HepG2 (cell line): ENCODE measurements around the gene COG4. TPM values are rescaled to one million over a fixed set of nuclear protein-coding genes. Genes with fewer than 3 reads are reported as not detected.

ENCODE experiments used
- ATF7 ChIP-seq, 2 experiments: fragments of 450-650 bp in 1 of 2; sonication (generic) in 1 of 2; formaldehyde crosslinking in 1 of 2; IDR thresholded peaks; 2 replicates each; pipeline versions ENCODE4 v1.4.0 to v1.6.1; 2016 to 2020; ENCODE audit warnings: antibody characterized with exemption in 1 of 2, mild to moderate bottlenecking in 1 of 2, missing genetic modification reagents in 1 of 2
- BHLHE40 ChIP-seq: IDR thresholded peaks from 2 replicates; pipeline ENCODE4 v1.6.1; 2011; ENCODE audit warnings: low read length, improper control_type of control experiment
- CREB1 ChIP-seq, 2 experiments: fragments of 450-650 bp in 1 of 2; IDR thresholded peaks; 2 replicates each; pipeline ENCODE4 v1.6.1; 2016 to 2017; ENCODE audit warnings: control low read depth in 1 of 2, mild to moderate bottlenecking in 1 of 2, missing compliant biosample characterization in 1 of 2, missing genetic modification characterization in 1 of 2
- HNRNPL ChIP-seq: fragments of 200-400 bp; formaldehyde crosslinking; IDR thresholded peaks from 2 replicates; pipeline ENCODE4 v1.6.1; 2017; ENCODE audit warnings: mild to moderate bottlenecking, low read depth, low read length
- HOMEZ ChIP-seq: IDR thresholded peaks from 2 replicates; pipeline ENCODE4 v1.6.1; 2016; ENCODE audit warnings: low read depth
- REL ChIP-seq: sonication (generic); formaldehyde crosslinking; conservative IDR thresholded peaks from 2 replicates; pipeline ENCODE4 v1.8.0; 2022; ENCODE audit warnings: mild to moderate bottlenecking, missing genetic modification reagents, moderate library complexity
- SKI ChIP-seq: fragments of 450-650 bp; IDR thresholded peaks from one replicate; pipeline ENCODE4 v1.6.1; 2018; ENCODE audit warnings: mild to moderate bottlenecking; ENCODE audit not compliant: partially characterized antibody
- SPEN ChIP-seq: sonication (generic); formaldehyde crosslinking; IDR thresholded peaks from 2 replicates; pipeline ENCODE4 v1.5.1; 2020; ENCODE audit warnings: low read depth, mild to moderate bottlenecking, missing genetic modification reagents
- ZBTB34 ChIP-seq: sonication (generic); formaldehyde crosslinking; IDR thresholded peaks from 2 replicates; pipeline ENCODE4 v1.8.0; 2022; ENCODE audit warnings: mild to moderate bottlenecking, missing genetic modification reagents
- ZNF225 ChIP-seq: sonication (generic); formaldehyde crosslinking; IDR thresholded peaks from 2 replicates; pipeline ENCODE4 v1.4.0; 2020; ENCODE audit warnings: mild to moderate bottlenecking, missing genetic modification reagents
- ZNF253 ChIP-seq: sonication (generic); formaldehyde crosslinking; IDR thresholded peaks from 2 replicates; pipeline ENCODE4 v1.8.0; 2022; ENCODE audit warnings: mild to moderate bottlenecking, missing genetic modification reagents, borderline replicate concordance
- ZNF335 ChIP-seq: sonication (generic); formaldehyde crosslinking; IDR thresholded peaks from 2 replicates; pipeline ENCODE4 v1.4.0; 2020; ENCODE audit warnings: missing genetic modification reagents
- ZNF446 ChIP-seq: sonication (generic); formaldehyde crosslinking; IDR thresholded peaks from 2 replicates; pipeline ENCODE4 v1.5.0; 2020; ENCODE audit warnings: mild to moderate bottlenecking, missing genetic modification reagents
- ZNF562 ChIP-seq: sonication (generic); formaldehyde crosslinking; IDR thresholded peaks from 2 replicates; pipeline ENCODE4 v1.8.0; 2022; ENCODE audit warnings: missing genetic modification reagents, borderline replicate concordance
- ZNF839 ChIP-seq: sonication (generic); formaldehyde crosslinking; IDR thresholded peaks from 2 replicates; pipeline ENCODE4 v1.4.0; 2020; ENCODE audit warnings: missing genetic modification reagents, mild to moderate bottlenecking, borderline replicate concordance
- ZSCAN29 ChIP-seq: sonication (generic); formaldehyde crosslinking; conservative IDR thresholded peaks from 2 replicates; pipeline ENCODE4 v1.4.0; 2020; ENCODE audit warnings: mild to moderate bottlenecking, missing genetic modification reagents
- ZSCAN30 ChIP-seq: sonication (generic); formaldehyde crosslinking; IDR thresholded peaks from 2 replicates; pipeline ENCODE4 v1.5.0; 2020; ENCODE audit warnings: mild to moderate bottlenecking, missing genetic modification reagents
- ZZZ3 ChIP-seq: sonication (generic); formaldehyde crosslinking; IDR thresholded peaks from 2 replicates; pipeline ENCODE4 v1.4.0; 2020; ENCODE audit warnings: missing genetic modification reagents, mild to moderate bottlenecking, borderline replicate concordance
- polyA plus RNA-seq, 8 experiments: library from polyadenylated mRNA; depleted of rRNA in 3 of 8; stranded (reverse) in 7 of 8; unstranded in 1 of 8; fragments of >200 nt; fragmentation: Illumina TruSeq in 4 of 8; extraction: Trizol in 4 of 8; gene quantifications; 2 replicates each; pipeline versions ENCODE4 v1.2.1 to v1.2.3, GENCODE V29; 2011 to 2016; ENCODE audit warnings: low read depth in 4 of 8, missing spikeins in 1 of 8, mixed read lengths in 1 of 8; ENCODE audit not compliant: insufficient read depth in 1 of 8
- total RNA-seq, 5 experiments: library from RNA; depleted of rRNA; stranded (reverse); fragments of >200 nt; fragmentation: Illumina TruSeq; extraction: Trizol; gene quantifications; 2 replicates each; pipeline ENCODE4 v1.2.3, GENCODE V29; 2016; ENCODE audit warnings: low read depth in 1 of 5
- TF ChIP-seq, protein P1 (sequence below): sonication (generic); formaldehyde crosslinking; IDR thresholded peaks from 2 replicates; pipeline ENCODE4 v1.4.0; 2020; ENCODE audit warnings: missing genetic modification reagents

COG4 gene
- total and polyA plus RNA-seq, 2 of the 13 experiments (the other 11 are each of a cell fraction or from before 2014, with no cell fraction given) = 51.1 to 73.8 TPM

- TF ChIP-seq SPEN (CRISPR knock-in tag) (0 out of 2 replicates have a peak, but pooled peaks have one; percentile 17), CREB1 (IDR thresholded peaks at IDR 0.05) (no peak), CREB1 (CRISPR knock-in tag; IDR thresholded peaks at IDR 0.05) (peak; percentile 53; the same call in 1 of the 2 replicates), BHLHE40 (0 out of 2 replicates have a peak, but pooled peaks have one; percentile 4), ZNF839 (CRISPR knock-in tag) (no peak), ZBTB34 (CRISPR knock-in tag) (0 out of 2 replicates have a peak, but pooled peaks have one; percentile 32), HNRNPL (no peak), ZSCAN29 (CRISPR knock-in tag) (no peak; the same call in 1 of the 2 replicates), ATF7 (IDR thresholded peaks at IDR 0.05) (no peak), ATF7 (CRISPR knock-in tag; IDR thresholded peaks at IDR 0.05) (no peak), HOMEZ (CRISPR knock-in tag) (no peak), ZZZ3 (0 out of 2 replicates have a peak, but pooled peaks have one; percentile 44), ZSCAN30 (CRISPR knock-in tag) (0 out of 2 replicates have a peak, but pooled peaks have one; percentile 29), ZNF225 (CRISPR knock-in tag) (no peak), SKI (no peak), REL (CRISPR knock-in tag) (no peak; the same call in 1 of the 2 replicates), ZNF446 (no peak), ZNF562 (no peak), ZNF253 (CRISPR knock-in tag) (no peak), ZNF335 (CRISPR knock-in tag) (peak; percentile 100)
- TF ChIP-seq, protein P1, sequence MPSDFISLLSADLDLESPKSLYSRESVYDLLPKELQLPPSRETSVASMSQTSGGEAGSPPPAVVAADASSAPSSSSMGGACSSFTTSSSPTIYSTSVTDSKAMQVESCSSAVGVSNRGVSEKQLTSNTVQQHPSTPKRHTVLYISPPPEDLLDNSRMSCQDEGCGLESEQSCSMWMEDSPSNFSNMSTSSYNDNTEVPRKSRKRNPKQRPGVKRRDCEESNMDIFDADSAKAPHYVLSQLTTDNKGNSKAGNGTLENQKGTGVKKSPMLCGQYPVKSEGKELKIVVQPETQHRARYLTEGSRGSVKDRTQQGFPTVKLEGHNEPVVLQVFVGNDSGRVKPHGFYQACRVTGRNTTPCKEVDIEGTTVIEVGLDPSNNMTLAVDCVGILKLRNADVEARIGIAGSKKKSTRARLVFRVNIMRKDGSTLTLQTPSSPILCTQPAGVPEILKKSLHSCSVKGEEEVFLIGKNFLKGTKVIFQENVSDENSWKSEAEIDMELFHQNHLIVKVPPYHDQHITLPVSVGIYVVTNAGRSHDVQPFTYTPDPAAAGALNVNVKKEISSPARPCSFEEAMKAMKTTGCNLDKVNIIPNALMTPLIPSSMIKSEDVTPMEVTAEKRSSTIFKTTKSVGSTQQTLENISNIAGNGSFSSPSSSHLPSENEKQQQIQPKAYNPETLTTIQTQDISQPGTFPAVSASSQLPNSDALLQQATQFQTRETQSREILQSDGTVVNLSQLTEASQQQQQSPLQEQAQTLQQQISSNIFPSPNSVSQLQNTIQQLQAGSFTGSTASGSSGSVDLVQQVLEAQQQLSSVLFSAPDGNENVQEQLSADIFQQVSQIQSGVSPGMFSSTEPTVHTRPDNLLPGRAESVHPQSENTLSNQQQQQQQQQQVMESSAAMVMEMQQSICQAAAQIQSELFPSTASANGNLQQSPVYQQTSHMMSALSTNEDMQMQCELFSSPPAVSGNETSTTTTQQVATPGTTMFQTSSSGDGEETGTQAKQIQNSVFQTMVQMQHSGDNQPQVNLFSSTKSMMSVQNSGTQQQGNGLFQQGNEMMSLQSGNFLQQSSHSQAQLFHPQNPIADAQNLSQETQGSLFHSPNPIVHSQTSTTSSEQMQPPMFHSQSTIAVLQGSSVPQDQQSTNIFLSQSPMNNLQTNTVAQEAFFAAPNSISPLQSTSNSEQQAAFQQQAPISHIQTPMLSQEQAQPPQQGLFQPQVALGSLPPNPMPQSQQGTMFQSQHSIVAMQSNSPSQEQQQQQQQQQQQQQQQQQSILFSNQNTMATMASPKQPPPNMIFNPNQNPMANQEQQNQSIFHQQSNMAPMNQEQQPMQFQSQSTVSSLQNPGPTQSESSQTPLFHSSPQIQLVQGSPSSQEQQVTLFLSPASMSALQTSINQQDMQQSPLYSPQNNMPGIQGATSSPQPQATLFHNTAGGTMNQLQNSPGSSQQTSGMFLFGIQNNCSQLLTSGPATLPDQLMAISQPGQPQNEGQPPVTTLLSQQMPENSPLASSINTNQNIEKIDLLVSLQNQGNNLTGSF (CRISPR knock-in tag) = no peak
Measured at GRCh38 chr16:70523076-70523742, at the start of gene COG4 (continued).
